ENCODE measurements around the gene SPTB.

The SPTB gene

DNA sequence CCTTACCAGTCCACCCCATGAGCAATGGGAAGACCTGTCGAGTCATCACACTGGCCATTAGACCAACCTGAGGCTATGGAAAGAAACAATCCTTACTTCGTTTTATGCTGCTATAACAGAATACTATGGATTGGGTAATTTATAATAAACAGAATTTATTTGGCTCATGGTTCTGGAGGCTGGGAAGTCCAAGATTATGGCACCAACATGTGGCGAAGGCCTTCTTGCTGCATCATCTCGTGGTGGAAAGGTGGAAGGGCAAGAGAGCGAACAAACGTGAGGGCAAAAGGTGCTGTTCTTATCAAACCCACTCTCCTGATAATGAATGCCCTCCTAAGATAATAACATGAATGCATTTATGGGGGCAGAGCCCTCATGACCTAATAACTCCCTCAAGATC lies 9.6 kb upstream of the SPTB start:
- DNase-seq (ENCODE audit: low read depth) = no peak
- TF ChIP-seq, protein P1, sequence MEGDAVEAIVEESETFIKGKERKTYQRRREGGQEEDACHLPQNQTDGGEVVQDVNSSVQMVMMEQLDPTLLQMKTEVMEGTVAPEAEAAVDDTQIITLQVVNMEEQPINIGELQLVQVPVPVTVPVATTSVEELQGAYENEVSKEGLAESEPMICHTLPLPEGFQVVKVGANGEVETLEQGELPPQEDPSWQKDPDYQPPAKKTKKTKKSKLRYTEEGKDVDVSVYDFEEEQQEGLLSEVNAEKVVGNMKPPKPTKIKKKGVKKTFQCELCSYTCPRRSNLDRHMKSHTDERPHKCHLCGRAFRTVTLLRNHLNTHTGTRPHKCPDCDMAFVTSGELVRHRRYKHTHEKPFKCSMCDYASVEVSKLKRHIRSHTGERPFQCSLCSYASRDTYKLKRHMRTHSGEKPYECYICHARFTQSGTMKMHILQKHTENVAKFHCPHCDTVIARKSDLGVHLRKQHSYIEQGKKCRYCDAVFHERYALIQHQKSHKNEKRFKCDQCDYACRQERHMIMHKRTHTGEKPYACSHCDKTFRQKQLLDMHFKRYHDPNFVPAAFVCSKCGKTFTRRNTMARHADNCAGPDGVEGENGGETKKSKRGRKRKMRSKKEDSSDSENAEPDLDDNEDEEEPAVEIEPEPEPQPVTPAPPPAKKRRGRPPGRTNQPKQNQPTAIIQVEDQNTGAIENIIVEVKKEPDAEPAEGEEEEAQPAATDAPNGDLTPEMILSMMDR (IDR thresholded peaks at IDR 0.05; ENCODE audit: low read depth, low read length, missing control alignments) = no peak
- no peak overlapping the region for H3K4me3 ChIP-seq (ENCODE audit: low read depth, low read length)

DNA sequence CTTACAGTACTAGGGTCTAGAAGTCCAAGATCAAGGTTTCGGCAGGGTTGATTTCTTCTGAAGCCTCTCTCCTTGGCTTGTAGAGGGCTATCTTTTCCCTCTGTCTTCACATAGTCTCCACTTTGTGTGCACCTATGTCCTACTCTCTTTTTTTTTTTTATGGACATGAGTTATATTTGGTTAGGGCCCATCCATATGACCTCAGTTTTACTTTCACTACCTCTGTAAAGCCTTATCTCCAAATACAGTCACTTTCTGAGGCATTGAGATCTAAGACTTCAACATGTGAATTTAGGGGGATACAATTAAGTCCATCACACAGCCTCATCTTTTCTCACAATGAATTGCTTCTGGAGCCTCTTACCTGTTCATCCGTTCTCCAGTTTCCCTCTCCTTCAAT lies 5.9 kb upstream of the SPTB start:
- H3K4me3 ChIP-seq (ENCODE audit: low read depth, low read length) = no peak overlapping the region
- DNase-seq (ENCODE audit: low read depth) = no peak

DNA sequence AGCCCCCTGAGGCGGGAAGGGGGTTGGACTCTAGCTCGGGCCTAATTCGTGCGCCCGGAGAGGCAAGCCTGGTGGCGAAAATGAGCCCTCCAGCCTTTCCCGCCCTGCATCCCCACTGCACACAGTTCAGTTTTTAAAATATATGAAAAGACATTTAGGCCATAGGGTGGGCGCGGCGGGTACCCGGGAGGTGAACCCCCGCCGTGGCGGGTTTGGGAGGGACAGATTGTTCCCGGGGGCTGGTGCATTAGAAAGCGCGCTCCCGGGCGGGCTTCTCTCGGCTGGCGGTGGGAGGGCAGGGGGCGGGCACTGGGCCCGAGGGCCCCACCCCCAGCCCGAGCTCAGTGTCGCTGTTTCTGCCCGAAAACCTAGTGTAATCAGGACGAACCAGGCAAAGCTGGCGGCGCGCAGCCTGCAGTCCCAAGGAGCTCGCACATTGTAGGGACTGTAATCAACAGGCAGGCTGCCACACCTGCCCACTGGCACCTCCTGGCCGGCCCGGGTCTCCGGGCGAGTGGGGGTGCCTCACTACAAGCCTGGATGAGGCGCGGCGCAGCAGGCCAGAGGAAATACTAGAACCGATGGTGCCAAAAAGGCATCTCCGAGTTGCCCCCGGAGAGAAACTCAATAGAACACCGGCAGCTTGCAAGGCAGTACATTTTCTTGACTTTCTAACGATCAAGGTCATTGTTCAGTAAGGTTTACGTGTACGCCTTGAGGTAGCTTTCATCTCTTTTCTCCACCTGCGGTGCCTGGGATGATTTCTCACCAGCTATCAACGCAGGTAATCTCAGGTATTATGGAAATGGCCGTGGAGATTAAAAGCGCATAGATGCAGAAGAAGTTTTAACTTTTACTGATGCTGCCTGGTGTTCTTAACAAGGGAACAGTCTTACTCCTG lies 764 bp upstream of the SPTB start:
- no peak for DNase-seq (ENCODE audit: low read depth)
- H3K4me3 ChIP-seq (ENCODE audit: low read depth, low read length) = peak overlapping the region; percentile 53
- TF ChIP-seq, protein P1 (IDR thresholded peaks at IDR 0.05; ENCODE audit: low read depth, low read length, missing control alignments) = no peak

More for the DNA sequence above, 5.9 kb upstream of the SPTB start:
- TF ChIP-seq, protein P1 (IDR thresholded peaks at IDR 0.05; ENCODE audit: low read depth, low read length, missing control alignments) = no peak

DNA sequence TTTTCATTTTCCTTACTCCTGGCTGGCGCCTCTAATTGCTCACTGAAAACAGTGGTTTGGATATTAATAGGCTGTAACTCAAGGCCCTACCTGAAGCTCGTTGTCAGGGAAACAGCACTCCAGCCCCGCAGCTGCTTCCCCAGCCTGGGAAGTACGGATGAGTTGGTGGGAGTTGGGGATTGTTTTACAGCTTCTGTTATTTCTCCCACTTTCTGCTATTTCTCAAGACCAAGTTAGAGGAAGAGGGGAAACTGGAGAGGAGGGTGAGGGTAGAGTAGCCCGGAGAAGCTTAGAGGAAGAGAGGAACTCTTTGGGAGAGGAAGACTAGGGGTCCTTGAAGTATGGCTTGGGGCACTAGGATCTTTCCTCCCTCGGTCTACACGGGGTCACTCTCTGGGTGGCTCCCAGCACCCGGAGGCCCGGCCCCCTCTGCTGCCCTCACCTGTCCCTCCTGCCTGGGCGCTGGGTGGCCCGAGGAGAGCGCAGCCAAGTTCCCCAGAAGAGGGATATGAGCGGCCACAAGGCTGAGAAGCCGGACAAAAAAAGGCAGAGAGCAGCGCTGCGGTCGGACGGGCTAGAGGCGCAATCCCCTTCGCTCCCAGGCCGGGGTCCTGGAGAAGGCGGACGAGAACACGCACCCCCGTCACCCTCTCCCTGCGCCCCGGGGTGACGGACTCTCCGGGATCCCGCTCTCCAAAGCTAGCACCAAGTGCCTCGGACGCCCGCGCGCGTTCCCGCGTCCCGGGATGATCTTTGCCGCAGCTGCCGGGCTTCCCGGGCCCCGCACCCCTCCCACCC lies 671 bp downstream of the SPTB start:
- TF ChIP-seq, protein P1 (IDR thresholded peaks at IDR 0.05; ENCODE audit: low read depth, low read length, missing control alignments) = no peak
- DNase-seq (ENCODE audit: low read depth) = no peak
- no peak overlapping the region; the same call in 1 of the 2 replicates for H3K4me3 ChIP-seq (ENCODE audit: low read depth, low read length)

DNA sequence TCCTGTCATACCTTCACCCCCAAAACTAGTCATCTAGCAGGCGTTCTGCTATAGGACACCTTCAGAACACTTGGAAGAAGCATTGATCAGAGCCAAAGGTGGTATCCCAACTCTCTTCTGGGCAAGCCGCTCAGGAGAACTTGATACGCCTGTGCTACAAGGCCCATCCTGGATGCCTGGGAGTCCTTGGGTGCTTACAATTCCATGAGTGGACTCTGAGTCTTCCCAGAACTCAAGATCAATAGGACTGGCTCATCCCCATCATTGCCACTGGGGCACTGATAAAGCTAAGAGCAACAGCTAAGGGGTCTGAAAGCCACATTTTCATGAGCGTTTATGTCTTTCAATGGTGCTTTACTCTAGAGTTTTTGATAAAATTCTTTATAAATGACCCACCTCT lies 1.9 kb downstream of the SPTB start:
- TF ChIP-seq, protein P1 (IDR thresholded peaks at IDR 0.05; ENCODE audit: low read depth, low read length, missing control alignments) = no peak
- no peak for DNase-seq (ENCODE audit: low read depth)
- no peak overlapping the region for H3K4me3 ChIP-seq (ENCODE audit: low read depth, low read length)

DNA sequence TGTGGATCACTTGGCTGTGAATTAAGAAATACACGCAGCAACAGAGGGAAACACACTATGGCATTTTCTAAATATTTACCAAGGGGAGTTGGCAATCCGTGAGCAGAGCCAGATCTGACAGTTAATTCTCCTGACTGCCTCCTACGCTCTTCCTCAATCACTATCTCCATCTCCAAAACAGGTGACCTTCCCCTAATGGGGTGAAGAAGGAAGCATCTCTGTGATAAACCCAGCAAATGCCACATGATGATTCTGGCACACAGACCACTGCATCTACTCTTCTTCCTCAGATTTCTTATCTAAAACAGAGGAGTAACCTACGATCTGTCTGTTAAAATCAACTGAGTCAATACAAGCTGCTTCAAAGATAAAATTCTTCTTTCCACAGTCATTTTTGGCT lies 4.4 kb downstream of the SPTB start:
- DNase-seq (ENCODE audit: low read depth) = no peak
- TF ChIP-seq, protein P1 (IDR thresholded peaks at IDR 0.05; ENCODE audit: low read depth, low read length, missing control alignments) = no peak
- no peak overlapping the region for H3K4me3 ChIP-seq (ENCODE audit: low read depth, low read length)
